GM19193 (cell line): ENCODE results near the gene ACP1.

Source experiments
- POLR2A ChIP-seq: IDR thresholded peaks from 4 replicates; pipeline ENCODE4 v1.6.1; 2011; ENCODE audit not compliant: insufficient read depth, insufficient read length; ENCODE audit errors: extremely low read depth

Gene ACP1

GRCh38 chr2:282371-283263, 17.9 kb downstream of the ACP1 start:
- TF ChIP-seq POLR2A = no peak

- no peak for TF ChIP-seq POLR2A
These were observed 19.4 kb downstream of the ACP1 start for GRCh38 chr2:283996-284794.

GRCh38 chr2:284896-285492, 20.2 kb downstream of the ACP1 start:
- no peak for TF ChIP-seq POLR2A

- TF ChIP-seq POLR2A = no peak
These were observed 20.8 kb downstream of the ACP1 start for GRCh38 chr2:285531-285930.

- no peak for TF ChIP-seq POLR2A
These were observed 21.3 kb downstream of the ACP1 start for GRCh38 chr2:286035-286434.

GRCh38 chr2:286774-287392, 22.1 kb downstream of the ACP1 start:
- no peak for TF ChIP-seq POLR2A

GRCh38 chr2:287471-287885, 22.7 kb downstream of the ACP1 start:
- no peak for TF ChIP-seq POLR2A

- no peak for TF ChIP-seq POLR2A
These were observed 23.4 kb downstream of the ACP1 start, which contains the start of gene ALKAL2 for GRCh38 chr2:287911-288757. TSS of gene ALKAL2 (minus strand) at chr2:288091. CDS start at chr2:287835, 256 bp downstream.

- TF ChIP-seq POLR2A = no peak
These were observed 24.1 kb downstream of the ACP1 start for GRCh38 chr2:288758-289361.

- TF ChIP-seq POLR2A = no peak
These were observed 24.8 kb downstream of the ACP1 start for GRCh38 chr2:289362-290089.

GRCh38 chr2:290090-290722, 25.5 kb downstream of the ACP1 start:
- TF ChIP-seq POLR2A = no peak

GRCh38 chr2:295090-295489, 30.3 kb downstream of the ACP1 start:
- no peak for TF ChIP-seq POLR2A
